ENCODE results near the gene OR4D9. TPM values are rescaled to one million over a fixed set of nuclear protein-coding genes. Genes with fewer than 3 reads are reported as not detected.

OR4D9 gene
- total RNA-seq, 2 donors from 2014 or later: not detected

- no peaks in the 10 kb centered on the region for H3K27me3 Mint-ChIP-seq (ENCODE audit: insufficient read depth)
These were observed 49.5 kb downstream of the OR4D9 start for GRCh38 chr11:59560702-59561473.

GRCh38 chr11:59562292-59562691, 51.0 kb downstream of the OR4D9 start:
- no peak for DNase-seq
- no peak for TF ChIP-seq CTCF (conservative IDR thresholded peaks at IDR 0.05)
- no peak overlapping the region for H3K9ac ChIP-seq (ENCODE audit: extremely low read depth, low read length, poor library complexity, severe bottlenecking)
- Mint-ChIP-seq H3K9me3 (no peaks in the 10 kb centered on the region), H3K27me3 (ENCODE audit: insufficient read depth) (no peaks in the 10 kb centered on the region), H3K4me3 (no peak overlapping the region), H3K27ac (no peak overlapping the region), H3K4me1 (peaks cover 8% of the 10 kb centered on the region), H3K36me3 (ENCODE audit: low read depth) (no peaks in the 10 kb centered on the region)
- no peak overlapping the region for H3K27ac ChIP-seq (ENCODE audit: low read depth, low read length)
- no peaks in the 10 kb centered on the region for H3K9me3 ChIP-seq (ENCODE audit: control insufficient read depth, low read length)
- no peak overlapping the region for H3K4me3 ChIP-seq (ENCODE audit: low read length)
- 79 to 82% methylated on average over 3 of the region's 3 CpGs for WGBS, 2 experiments (ENCODE audit: insufficient coverage in 1 of 2, insufficient read length in 1 of 2)
- H3K4me1 ChIP-seq (ENCODE audit: control insufficient read depth, insufficient read depth, low read length): no peaks in the 10 kb centered on the region
- no peaks in the 10 kb centered on the region for H3K36me3 ChIP-seq (ENCODE audit: control insufficient read depth, insufficient read depth, low read length)
- no peaks in the 10 kb centered on the region for H3K27me3 ChIP-seq (ENCODE audit: control insufficient read depth, insufficient read depth, low read length, poor library complexity, severe bottlenecking)

More at GRCh38 chr11:59560702-59561473, 49.5 kb downstream of the OR4D9 start:
- H3K9ac ChIP-seq (ENCODE audit: extremely low read depth, low read length, poor library complexity, severe bottlenecking): peak overlapping the region; percentile 64
- H3K4me3 Mint-ChIP-seq: peak overlapping the region; percentile 94
- no peaks in the 10 kb centered on the region for H3K36me3 Mint-ChIP-seq (ENCODE audit: low read depth)
- no peaks in the 10 kb centered on the region for H3K27me3 ChIP-seq (ENCODE audit: control insufficient read depth, insufficient read depth, low read length, poor library complexity, severe bottlenecking)
- peak overlapping the region; percentile 82 for H3K27ac Mint-ChIP-seq
- H3K27ac ChIP-seq (ENCODE audit: low read depth, low read length): no peak overlapping the region
- no peaks in the 10 kb centered on the region for H3K9me3 Mint-ChIP-seq
- peak; percentile 93 for DNase-seq
- no peaks in the 10 kb centered on the region for H3K36me3 ChIP-seq (ENCODE audit: control insufficient read depth, insufficient read depth, low read length)
- WGBS, 2 experiments (ENCODE audit: insufficient coverage in 1 of 2, insufficient read length in 1 of 2): 4 to 14% methylated on average over 19 to 40 of the region's 40 CpGs
- TF ChIP-seq CTCF (conservative IDR thresholded peaks at IDR 0.05): no peak
- H3K9me3 ChIP-seq (ENCODE audit: control insufficient read depth, low read length): no peaks in the 10 kb centered on the region
- H3K4me1 Mint-ChIP-seq: peaks cover 8% of the 10 kb centered on the region
- H3K4me1 ChIP-seq (ENCODE audit: control insufficient read depth, insufficient read depth, low read length): no peaks in the 10 kb centered on the region
- peak overlapping the region; percentile 99 for H3K4me3 ChIP-seq (ENCODE audit: low read length)

Other genes starting within 250 kb of the OR4D9 start
- not detected for gene OR5AN1, start 152.6 kb upstream of the OR4D9 start, total RNA-seq
- gene OR5A2, start 85.1 kb upstream of the OR4D9 start, total RNA-seq: not detected
- not detected for gene OR5A1, start 75.1 kb upstream of the OR4D9 start, total RNA-seq
- not detected for gene OR4D6, start 54.6 kb upstream of the OR4D9 start, total RNA-seq
- gene OR4D10, start 38.2 kb upstream of the OR4D9 start, total RNA-seq: not detected
- not detected for gene OR4D11, start 8.0 kb upstream of the OR4D9 start, total RNA-seq
- gene OSBP, start 104.2 kb downstream of the OR4D9 start, total RNA-seq: 10 to 100 TPM; 41.2 to 44.3 TPM
- gene PATL1, start 157.5 kb downstream of the OR4D9 start, total RNA-seq: 10 to 100 TPM; 41.0 to 45.7 TPM
- not detected for gene OR10V1, start 202.3 kb downstream of the OR4D9 start, total RNA-seq
- gene STX3, start 243.8 kb downstream of the OR4D9 start, total RNA-seq: 100 to 1,000 TPM; 119 to 160 TPM